PC-9 (cell line): ENCODE results near the gene IQCK.

Experiments
- CTCF ChIP-seq: fragments of 200-600 bp; sonication (generic); conservative IDR thresholded peaks from 2 replicates; pipeline ENCODE4 v1.6.1; 2017; ENCODE audit warnings: mixed run types, antibody characterized with exemption, mild to moderate bottlenecking, moderate library complexity
- EZH2 ChIP-seq: fragments of 200-600 bp; sonication (generic); IDR thresholded peaks from 2 replicates; pipeline ENCODE4 v1.8.0; 2017; ENCODE audit warnings: antibody characterized with exemption, low read depth

GRCh38 chr16:19743816-19744159 lies 25.7 kb downstream of the IQCK start:
- TF ChIP-seq CTCF (no peak), EZH2 (no peak)
